Stimulated activated CD8-positive, alpha-beta memory T cell treated with anti-CD3 and anti-CD28 coated beads, Interleukin-15, amount 100 ng/mL, for 1 hour (primary cell): ENCODE measurements around the gene CPNE4.
"Not testable (repeated sequence)": the region's sequence is repeated elsewhere in the genome, so short reads cannot be mapped to it uniquely, and the experiment has no call there.

Experiments
- DNase-seq: peaks from one replicate; pipeline ENCODE4 v3.0.0-alpha.2; 2020; ENCODE audit warnings: low read depth

The CPNE4 gene

DNA sequence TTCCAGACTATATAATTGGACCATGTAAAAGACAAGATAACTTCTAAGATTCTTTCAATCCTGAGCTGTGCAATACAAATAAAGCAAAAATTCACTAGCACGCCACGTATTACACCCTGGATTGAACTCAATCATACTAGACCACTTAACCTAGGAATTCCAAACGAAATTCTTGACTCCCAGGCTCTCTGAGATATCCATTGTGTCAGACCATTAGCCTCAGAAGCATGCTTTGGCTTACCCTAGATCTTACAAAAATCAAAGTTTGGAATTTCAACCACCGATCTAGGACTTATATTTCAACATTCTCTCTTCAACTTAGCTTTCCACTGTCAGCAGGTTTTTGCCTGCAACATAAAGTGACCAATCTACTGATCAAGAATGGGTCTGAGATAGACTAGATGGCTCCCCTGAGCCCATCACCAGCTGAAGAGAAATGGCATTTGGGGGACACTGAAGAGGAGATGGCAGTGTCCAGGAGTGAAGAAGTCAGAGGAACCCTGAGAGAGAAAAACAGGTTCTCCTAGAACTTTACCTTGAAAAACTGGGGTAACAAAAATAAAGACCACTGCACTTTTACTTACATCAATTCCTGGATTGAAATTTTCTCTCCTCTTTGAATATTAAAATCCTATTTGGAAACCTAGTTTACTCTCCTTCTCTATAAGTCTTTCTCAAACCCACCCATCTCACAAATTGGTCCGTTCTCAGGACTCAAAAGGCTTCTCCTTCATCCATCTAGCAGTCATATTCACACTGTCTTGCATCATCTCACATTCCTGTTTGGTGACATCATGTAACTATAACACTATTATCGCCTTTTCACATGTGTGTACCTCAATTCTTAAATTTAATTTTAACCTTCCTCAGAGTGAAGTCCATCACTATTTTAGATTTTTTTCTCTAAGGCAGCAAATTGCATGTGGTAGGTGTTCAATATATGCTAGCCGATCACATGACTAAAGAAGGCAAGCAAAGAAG is 18.5 kb downstream of the CPNE4 start:
- DNase-seq, result no peak

DNA sequence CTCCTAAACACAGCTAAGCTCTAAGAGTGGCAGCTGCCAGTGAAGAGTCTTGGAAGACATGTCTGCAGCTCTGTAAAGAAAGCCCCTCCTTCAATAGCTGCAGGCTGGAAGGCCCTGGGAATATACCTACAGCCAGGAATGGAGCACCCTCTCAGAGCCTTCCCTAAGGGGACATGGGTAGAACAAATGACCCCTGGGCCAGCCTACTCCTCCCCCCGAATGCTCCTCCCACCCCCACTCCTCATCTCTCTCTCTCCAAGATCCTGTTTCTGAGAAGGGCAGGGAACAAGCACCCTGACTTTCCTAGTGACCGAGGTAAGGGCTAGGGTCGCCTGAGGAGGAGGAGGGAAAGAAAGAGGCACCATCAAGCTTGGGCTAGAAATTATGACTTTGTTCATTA is 20.7 kb downstream of the CPNE4 start:
- DNase-seq, result no peak

DNA sequence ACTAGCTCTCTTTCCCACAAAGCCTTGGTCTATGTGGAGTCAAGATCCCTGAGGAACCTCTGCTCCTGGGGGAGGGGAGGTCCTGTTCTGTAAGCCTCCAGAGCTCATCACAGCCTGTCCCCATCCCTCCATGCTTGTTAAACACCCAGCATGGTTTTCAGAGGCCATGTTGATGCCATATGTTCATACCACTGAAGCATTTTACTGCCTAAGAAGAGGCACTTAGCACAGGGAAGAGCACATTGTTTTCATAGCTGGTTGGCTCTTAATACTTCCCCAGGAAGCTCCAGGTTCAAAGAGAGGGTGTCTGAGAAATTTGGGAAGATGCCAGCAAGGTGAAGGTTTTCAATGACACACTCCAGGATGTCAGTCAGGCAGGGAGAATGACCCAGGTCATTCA is 25.6 kb downstream of the CPNE4 start:
- DNase-seq, result no peak

DNA sequence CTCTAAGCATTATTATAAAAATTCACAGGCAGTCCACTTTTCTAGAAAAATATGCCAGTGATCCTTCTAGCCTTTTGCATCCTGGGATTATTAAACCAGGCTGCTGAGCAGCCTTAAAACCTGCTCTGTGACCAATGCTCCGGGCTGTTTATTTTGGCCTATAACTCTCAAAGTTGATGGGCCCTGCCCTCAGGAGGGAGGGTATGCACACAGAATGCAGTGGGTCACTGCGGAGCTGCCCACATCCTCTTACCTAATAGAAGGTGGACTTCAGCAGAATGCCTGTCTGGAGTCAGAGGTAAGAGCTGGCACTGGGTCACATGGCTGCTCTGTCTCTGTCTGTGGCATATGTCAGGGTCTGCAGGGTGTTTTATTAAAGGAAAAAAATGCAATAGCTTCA is 26.0 kb downstream of the CPNE4 start:
- no peak for DNase-seq

DNA sequence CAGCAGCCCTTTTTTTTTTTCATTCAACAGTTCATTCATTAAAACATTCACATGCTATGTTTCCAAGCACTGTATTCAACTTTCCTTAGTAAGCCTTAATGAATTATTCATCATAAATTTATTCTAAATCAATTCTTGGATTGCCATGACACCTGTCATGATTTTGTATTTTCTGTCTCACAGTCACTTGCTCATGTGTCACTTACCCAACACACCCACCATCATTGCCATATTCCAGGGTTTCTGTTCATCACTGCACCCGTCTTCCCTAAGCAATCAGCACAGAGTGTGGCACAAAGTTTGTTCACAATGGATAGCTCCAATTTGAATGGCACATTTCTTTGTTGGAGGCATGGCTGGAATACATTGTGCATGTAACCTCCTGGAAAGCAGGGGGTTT is 27.2 kb downstream of the CPNE4 start:
- no peak for DNase-seq

DNA sequence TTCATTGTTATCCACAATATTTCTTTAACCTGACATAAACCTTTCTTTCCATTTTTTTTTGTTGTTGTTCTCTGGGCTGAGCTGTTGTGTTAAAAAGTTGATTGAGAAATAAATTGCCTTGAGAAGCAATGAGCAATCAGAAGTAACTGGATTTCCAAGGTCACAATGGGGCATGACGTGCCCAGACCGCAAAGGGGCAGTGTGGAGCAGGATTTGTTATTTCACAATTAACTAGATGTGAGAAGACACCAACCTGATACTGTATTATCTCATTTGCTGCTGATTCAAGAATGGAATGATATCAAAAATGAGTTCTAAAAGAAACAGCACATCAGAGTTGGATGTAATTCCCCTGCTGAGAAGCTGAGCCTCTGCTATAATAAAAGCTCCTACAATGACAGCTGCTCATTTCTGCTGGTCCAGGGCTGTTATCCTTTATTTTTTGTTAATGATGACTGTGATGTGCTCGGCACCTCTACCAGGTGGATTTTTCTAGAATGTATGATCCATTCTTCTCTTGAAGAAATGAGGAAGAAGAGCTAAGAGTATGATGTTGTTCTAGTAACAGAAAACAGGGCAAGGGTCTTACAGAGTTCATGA is 28.1 kb downstream of the CPNE4 start:
- no peak for DNase-seq

DNA sequence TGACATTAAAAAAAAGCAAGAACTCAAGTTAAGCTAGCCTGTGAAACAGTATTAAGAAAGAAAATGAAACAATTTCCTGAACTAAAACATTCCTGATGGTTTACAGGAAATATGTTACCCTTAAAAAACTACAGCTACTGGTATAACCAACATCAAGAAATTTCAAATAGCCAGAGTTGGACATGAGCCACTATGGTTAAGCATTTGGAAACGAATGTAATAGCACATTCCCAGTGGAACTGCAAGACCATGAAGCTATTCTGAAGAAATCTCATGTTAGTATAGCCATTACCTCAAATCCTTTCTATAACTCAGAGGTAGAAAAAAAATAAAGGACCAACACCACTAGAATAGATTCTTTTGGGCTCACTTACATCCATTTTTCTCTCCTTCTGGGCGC is 30.2 kb downstream of the CPNE4 start:
- DNase-seq, result no peak

DNA sequence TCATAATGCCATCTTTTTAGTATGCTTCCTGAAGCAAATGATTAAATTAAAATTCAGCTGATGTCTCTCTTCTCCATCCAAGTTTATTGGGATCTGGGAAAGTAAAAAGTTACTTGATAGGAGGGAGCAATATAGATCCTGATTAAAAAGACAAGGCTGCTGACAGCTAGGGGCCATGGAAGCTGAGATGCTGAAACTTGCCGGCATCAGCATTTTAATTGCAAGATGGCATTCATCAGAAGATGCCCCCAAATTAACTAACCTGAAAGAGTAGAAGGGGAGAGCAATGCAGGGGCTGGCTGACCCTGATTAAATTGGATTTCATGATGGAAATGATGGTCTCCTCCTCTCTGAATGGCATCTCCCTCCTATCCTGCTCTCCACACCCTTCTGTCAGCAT is 31.1 kb downstream of the CPNE4 start:
- no peak for DNase-seq

DNA sequence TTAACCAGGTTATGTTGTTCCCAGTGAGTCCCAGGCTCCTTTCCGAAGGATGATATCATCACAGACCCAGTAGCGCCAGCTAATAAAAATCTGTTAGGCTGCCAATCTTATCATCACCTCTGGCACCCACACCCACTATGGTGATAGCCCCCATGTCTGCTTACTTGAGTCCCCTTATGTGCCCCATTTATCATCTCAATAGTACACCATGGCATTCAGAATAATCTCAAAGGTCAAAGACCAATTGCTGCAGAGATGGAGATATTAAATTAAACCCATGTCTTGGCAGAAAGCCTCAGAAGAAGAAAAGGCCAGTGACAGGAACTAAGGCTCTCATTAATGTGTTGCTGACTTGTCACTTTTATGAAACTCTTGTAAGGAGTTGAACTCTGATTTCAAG is 32.8 kb downstream of the CPNE4 start:
- DNase-seq, result no peak

DNA sequence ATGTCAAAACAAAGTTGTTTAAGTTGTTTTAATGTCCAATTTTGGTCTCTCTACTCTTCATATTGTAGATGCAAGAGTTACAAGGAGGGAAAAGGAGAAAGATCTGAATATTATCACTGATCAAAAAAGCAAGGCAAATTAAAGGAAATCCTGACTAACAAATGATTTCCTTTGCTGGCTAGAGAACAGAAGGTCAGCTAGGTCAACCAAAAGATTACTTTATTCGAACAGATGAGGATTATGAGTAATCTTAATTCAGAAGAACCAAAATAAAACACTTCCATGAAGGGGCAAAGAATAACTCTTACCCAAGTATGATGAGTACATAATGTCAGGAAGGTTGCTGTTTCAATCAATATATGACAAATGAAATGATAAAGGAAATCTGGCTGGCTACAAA is 33.8 kb downstream of the CPNE4 start:
- DNase-seq, result no peak

DNA sequence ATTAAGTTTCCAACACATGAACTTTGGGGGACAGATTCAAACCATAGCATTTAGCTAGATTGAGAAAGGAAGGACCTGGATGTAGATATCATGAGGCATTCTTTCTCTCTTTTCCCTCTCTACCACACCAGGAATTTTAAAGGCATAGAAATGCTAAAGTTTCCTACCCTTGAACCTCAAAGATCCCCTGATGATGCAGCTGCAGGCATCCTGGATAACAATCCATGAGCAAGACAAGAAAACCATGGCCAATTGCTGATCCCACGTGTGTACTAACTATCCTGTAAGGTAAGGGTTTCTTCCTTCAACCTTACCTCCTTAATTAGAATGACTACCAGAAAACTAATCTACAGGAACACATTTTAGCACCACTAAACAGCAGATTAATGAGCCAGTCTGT is 36.8 kb downstream of the CPNE4 start:
- DNase-seq, result no peak

DNA sequence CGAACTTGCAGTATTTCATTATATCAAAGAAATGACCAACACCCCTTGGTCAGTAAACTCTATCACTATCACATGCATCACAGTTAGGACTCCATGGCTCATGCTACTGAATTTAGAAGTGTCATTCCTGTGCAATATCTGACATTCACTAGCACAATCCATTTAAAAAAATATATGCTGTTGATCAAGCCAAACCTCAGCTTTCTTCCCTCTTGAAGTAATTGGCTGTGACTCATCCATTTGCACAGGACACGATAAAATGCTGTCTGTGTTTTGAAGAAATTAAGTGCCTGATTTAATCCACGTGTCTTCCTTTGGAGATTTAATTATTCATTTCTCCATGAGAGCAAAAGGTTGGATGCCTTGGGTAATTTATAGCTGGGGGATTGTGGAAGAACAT is 38.9 kb downstream of the CPNE4 start:
- DNase-seq, result no peak

DNA sequence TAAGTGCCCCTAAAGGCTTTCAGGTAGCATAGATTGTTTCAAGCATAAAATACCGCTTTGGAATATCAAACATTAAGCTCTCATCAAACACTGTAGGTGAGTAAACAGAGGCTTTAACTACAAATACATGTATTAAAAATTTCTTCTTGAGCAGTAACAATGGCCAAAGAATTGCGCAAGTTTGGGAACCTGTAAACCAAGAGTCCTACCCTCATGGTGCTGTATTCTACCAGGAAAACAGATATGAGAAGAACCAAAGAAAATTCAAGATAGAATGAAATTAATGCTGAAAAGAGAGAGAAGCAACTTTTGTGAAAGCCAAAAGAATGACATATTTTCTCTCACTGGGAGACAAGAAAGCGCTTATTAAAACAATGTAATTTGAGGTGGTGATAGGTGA is 45.5 kb downstream of the CPNE4 start:
- no peak for DNase-seq

DNA sequence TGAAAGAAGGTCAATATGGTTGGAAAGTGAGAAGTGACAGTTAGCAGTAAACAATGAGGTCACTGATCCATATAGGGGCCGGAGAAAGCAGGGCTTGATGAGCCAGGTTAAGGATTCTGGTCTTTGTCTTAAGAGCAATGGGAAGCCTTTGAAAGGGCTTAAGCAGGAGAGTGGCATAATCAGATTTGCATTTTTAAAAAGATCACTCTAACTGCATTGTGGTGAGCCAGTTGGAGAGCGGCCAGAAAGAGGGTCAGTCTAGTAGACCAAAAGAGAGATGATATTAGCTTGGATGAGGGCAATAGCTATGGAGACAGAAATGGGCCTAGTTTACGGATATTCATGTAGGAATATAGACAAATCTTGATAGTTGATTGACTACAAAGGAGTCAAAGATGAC is 46.6 kb downstream of the CPNE4 start:
- no peak for DNase-seq

DNA sequence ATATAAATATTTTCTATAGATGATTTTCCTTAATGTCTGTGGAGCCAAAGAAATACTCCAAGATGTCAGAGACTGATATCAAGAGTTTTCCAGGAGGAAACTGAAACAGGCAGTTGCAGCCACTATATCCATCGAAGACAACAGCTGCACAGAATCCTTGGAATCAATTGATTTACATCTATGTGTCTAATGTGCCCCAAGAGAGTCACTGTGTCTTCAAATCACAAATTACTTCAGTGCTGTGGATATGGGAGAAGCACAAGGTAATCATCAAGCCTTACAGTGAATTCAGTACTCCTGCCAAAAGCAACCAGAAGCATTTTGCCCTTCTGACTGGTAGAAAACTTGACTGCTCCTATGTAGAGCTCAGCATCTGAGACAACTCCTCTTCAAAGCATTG is 51.1 kb downstream of the CPNE4 start:
- DNase-seq, result no peak

DNA sequence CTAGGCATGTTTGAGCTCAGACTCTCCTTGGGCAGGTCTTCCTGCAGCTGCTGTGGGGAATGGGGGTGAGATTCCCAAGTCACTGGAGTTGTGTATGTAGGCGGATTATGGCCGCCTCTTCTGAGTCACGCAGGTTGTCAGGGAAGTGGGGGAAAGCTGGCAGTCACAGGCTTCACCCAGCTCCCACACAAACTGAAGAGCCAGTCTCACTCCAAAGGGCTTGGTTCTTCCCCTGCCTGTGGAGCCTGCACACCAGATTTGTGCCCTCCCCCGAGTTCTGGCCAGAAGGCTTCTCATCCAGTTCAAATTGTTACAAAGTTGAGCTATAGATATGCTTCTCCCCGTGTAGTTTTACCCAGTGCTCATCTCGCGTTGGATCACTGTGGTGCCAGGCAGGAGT is 53.5 kb downstream of the CPNE4 start:
- no peak for DNase-seq

DNA sequence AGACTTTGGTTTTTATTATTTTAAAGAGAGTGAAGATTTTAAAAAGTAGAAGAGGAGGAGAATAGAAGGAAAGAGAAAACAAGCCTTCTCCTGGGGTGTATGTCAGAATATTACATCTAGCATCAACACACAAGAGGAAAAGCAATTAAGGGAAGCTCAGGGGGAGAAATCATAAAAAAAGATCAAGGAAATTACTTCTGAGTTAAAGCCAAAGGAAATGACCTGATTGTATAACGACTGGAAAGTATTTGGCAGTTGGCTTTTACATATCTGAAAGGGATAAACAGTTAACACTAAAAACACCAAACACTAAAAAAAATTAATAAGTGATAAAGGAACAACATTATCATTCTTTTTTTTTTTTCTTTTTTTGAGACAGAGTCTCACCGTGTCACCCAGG is 58.4 kb downstream of the CPNE4 start:
- DNase-seq, result no peak

DNA sequence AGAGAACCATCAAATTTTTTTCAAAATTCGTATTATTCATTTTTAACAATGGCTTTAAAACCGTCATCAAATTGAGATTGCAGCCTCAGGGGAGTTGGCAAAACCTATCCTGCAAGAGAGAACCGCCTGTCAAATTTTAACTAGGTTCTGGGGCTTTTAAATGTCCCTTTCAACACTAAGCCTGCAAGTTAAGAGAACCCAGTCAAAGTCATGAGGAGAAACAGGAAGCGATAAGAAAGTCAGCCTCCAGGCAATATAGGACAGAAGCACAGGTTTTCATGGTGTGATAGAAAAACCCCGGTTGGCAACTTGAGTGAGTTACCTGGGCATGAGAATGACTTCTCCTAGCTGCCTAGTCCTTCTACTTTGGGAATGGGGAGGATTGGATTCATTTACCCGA is 59.8 kb downstream of the CPNE4 start:
- DNase-seq, result no peak

DNA sequence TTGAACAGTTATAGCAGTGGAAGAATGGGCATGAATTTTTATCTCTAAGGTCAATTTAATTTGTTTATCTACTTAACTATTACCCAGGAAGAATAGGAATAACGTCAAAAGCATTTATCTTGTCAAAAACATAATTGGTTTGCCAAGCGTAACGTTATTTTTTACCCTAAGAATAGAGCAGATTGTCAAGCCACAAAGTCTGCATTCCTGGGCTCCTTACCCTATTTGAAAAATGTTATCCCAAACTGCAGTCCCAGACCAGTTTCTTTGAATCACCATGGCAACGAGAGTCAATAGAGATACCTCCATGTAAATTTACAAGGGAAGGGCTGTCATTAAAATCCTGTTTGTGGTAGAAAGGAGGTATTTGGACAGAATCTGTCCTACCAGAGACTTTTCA is 61.1 kb downstream of the CPNE4 start:
- DNase-seq, result no peak

DNA sequence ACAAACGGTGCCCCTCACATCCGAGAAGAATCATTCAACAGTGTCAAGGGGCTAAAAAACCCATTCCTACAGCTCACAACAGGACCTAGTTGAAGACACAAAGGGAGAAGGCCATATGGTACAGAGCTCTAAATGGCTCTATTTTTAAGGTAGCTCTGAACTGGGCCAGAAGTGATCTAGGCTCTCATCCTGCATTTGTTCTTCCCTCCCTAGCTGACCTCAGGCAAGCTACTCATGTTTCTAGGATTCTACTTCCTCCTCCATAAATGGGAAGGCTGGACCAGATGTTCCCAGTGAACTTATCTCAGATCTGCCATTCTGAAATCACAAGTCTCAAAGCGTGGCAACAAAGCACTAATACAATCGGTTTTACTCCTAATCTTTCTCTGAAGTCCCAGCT is 62.3 kb downstream of the CPNE4 start:
- no peak for DNase-seq

DNA sequence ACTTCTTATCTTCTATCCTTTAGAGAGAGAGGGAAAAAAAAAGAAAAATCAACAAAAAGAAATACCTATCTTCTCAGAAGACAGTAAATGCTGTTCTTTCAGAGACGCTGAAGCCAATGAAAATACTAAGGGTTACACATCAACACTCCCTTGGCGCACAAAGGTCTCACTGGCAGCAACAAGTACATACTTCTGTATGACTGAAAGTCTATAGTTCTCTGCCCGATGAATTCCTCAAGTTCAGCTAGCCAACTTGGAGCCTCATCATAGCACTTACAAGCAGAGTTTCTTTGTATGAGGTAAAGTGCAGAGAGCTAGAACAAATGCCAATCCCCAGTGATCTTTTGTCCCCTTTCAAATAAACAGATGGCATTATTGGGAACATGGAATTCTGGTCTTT is 62.7 kb downstream of the CPNE4 start:
- no peak for DNase-seq

DNA sequence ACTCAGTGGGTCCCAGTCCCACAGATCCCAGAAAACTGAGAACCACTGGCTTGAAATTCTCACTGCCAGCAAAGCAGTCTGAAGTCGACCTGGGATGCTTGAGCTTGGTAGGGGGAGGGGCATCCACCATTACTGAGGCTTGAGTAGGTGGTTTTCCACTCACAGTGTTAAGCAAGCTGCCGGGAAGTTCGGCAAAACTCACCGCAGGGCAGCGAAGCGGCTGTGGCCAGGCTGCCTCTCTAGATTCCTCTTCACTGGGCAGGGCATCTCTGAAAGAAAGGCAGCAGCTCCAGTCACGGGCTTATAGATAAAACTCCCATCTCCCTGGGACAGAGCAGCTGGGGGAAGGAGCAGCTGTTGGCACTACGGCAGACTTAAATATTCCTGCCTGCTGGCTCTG is 71.4 kb downstream of the CPNE4 start:
- DNase-seq, result not testable (repeated sequence)

DNA sequence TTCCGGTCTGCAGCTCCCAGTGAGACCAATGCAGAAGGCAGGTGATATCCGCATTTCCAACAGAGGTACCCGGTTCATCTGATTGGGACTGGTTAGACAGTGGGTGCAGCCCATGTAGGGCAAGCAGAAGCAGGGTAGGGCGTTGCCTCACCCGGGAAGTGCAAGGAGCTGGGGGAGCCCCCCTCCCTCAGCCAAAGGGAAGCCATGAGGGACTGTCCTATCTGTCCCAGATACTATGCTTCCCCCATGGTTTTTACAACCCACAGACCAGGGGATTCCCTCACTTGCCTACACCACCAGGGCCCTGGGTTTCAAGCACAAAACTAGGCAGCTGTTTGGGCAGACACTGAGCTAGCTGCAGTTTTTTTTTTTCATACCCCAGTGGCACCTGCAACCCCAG is 71.8 kb downstream of the CPNE4 start:
- no peak for DNase-seq

DNA sequence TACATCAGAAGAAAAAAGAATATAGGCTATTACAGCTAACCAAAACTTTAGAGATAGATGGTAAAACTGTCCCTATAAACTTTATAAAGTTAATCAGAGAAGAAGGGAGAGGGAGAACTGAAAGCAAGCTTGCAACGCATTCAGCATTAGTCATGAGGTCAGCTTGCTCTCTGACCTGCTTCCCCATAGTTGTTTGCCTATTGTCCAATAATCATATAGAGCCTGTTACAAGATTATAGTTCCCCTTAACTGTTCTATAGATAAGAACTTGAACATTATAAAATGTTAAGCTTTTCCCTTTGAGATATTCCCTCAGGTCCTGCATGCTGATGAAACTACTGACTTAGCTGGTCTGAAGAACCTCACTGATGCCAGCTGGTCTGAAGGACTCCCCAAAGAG is 74.5 kb downstream of the CPNE4 start:
- no peak for DNase-seq
